GM21528 (cell line): ENCODE data around the gene COL4A2.
"Not testable (repeated sequence)": the region's sequence is repeated elsewhere in the genome, so short reads cannot be mapped to it uniquely, and the experiment has no call there.

Experiments
- ATAC-seq: cut with Tn5 transposase; IDR thresholded peaks from one replicate; pipeline ENCODE4 v1.9.1; 2021; ENCODE audit warnings: mild to moderate bottlenecking, moderate library complexity; ENCODE audit not compliant: unreplicated experiment, low FRiP score

The COL4A2 gene

DNA sequence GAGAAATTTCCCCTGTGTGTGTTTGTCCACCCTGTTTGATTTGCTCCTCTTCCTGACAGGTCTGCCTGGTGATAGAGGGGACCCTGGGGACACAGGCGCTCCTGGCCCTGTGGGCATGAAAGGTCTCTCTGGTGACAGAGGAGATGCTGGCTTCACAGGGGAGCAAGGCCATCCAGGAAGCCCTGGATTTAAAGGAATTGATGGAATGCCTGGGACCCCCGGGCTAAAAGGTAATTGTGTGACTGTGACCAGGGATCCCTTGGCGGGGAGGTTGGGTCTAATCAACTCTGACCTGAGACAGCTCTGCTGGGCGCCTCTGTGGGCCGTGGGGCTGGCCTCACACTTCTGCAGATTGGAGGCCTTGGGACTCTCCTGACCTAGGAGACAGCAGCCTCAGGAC lies 173.1 kb downstream of the COL4A2 start:
- no peak for ATAC-seq

DNA sequence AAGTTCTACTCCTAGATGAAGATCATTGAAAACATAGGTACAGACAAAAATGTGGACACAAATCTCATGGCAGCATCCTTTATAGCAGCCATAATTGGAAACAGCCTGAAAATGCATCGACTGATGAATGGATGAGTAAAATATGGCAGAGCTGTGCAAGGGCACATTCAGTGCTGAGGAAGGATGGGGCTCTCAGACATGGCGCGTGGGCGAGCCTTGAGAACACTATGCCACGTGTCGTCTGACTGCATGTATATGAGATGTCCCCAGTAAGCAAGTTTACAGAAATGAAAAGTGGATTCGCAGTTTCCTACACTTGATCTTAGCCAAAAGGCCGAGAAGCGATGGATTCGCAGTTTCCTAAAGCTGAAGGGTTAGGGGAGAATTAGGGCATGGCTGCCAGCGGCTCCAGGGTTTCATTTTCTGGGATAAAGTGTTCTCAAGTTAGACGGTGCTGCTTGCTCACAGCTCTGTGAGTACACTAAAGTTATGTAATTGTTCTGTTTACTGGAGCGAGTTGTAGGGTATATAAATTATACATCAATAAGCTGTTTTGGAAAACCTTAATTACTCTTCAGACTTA lies 176.4 kb downstream of the COL4A2 start:
- ATAC-seq, result no peak

DNA sequence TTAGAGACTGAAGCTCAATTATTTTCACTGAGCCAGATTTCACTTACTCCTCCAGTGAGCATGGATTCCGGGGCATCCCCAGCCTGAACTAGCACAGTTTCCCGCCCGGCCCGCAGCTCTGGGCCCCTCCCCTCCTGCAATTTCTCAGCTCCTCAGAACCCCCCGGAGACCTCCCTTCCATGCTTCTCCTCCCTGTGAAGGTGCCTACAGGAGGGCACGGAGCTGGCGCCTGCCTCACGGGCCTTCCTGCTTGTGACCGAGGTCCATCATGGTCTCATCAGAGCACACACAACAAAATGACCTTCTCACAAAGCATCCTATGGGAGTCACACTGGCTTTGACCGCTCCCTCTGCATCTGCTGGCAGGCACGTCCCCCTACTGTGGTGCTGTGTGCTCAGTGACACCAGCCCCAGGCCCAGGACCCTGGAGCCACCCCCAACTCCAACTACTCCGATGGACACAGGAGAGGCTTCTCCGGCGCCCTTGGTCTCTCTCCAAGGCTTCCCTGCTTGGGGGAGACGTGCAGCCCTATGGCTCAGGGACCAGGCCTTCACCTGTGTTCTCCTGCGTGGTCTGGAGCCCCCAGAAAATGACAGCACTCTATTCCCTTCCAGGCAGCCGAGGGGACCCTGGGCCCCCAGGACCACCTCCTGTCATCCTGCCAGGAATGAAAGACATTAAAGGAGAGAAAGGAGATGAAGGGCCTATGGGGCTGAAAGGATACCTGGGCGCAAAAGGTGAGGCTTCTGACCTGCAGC lies 177.4 kb downstream of the COL4A2 start:
- ATAC-seq, result no peak

DNA sequence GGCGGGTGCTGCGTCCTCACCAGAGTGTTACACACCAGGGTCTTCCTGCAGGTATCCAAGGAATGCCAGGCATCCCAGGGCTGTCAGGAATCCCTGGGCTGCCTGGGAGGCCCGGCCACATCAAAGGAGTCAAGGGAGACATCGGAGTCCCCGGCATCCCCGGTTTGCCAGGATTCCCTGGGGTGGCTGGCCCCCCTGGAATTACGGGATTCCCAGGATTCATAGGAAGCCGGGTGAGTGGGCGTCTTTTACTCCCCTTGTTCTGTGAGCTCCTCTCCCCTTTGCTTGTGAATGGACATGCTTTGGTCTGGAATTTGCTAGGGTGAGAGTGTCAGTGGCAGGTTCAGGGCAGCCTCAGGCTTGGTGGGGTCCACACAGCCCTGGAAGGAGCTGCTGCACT lies 178.5 kb downstream of the COL4A2 start:
- no peak for ATAC-seq

DNA sequence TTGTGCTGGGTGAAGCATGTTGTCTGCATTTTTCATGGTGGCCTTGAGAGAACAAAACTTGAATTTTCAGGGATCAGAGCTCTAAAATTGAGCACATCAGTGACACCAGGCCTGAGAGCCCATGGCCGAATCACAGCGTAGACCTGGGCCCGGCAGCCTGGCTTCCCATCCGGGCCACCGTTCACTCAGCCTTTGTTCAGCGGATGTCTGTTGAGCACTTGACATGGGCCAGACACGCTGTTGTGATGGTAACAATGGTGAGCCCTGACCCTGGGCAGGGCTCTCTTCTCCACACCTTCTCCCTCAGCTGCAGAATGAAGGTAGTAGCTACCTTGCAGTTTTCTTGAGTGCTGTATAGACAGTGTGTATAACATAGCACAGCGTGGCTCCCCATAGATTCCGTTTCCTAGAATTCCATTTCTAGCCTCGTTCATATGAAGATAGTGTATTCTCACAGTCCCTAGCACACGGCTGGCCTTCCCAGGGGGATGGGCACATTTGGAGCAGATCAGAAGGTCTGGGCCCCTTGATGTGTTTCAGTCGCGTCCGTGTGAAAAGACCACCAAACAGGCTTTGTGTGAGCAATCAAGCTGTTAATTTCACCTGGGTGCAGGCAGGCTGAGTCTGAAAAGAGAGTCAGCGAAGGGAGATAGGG lies 179.1 kb downstream of the COL4A2 start:
- ATAC-seq, result no peak

DNA sequence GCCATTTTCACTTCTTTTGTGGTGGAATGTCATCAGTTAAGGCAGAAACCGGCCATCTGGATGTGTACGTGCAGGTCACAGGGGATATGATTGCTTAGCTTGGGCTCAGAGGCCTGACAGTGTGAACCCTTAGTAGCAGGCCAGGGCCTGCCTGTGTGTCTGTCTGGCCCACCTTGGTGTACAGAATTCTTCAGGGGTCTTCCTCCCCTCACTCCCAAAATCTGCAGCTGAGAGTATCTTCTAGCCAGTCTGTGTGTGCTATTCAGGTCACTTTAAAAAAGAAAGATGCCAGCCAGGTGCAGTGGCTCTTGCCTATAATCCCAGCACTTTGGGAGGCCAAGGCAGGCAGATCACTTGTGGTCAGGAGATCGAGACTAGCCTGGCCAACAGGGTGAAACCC lies 179.8 kb downstream of the COL4A2 start:
- ATAC-seq, result not testable (repeated sequence)

DNA sequence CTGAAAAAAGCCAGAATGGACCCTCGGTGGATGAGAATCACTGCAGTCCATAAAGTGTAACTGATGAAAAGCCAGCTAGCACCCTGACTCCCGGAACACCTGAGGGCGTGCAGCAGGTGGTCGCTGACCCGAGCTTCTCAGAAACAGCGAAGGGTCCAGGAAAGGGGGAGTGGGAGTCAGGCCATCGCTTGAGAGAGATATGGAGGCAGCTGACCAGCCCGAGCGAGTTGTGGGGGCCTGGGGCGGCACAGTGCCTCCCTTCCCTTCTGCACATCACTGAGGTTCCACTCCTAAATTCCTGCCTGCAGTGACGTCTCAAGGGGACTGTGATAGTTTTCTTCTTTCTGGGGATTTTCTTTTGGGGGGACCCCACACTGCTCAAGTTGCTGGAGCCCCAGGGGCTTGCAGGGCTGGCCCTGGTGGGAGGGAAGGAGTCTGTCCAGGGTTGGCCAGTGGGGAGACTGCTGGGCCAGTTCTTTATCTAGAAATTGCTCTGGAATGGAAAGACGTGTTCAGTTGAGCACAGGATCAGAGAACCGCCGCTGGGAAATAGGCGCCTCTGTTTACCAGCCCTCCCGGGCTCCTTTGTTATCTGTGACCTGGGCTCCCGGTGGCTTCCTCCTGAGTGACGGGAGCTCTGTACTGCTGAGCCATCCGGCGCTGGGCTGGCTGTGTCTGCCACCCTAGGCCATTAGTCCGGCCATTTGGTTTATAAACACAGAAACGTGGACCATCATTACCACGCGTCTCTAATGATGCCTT lies 183.1 kb downstream of the COL4A2 start:
- ATAC-seq, result no peak

DNA sequence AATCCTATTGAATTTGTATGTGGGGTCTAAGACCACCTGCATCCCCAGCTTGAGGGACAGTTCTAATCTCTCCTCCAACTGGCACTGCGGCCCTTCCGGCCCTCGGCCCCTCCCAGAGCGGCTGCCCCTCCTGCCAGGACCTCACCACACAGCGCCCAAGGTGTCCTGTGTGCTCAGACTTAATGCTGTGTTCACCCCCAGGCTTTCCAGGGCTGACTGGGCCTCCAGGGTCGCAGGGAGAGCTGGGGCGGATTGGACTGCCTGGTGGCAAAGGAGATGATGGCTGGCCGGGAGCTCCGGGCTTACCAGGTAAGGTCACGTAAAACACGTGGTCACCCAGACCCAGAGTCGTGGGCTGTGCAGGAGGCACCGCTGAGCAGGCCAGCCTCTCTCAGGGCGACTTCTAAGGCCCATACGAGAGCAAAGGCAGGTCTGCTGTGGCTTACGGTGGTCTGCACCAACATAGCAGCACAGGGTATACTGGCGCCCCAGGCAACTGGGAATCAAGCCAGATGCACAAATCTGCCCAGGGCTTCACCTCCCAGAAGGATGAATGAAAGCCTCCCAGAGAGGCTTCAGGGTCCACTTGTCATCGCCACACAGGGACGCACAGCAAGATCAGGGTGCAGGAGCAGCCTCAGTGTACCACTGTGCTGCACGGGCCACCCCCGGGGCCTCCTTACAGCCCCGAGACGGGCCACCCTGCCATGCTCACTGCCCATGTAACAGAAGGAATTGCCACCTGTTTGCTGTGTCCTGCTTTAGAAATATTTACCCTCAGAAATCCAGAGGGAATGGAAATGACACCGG lies 185.0 kb downstream of the COL4A2 start:
- no peak for ATAC-seq

DNA sequence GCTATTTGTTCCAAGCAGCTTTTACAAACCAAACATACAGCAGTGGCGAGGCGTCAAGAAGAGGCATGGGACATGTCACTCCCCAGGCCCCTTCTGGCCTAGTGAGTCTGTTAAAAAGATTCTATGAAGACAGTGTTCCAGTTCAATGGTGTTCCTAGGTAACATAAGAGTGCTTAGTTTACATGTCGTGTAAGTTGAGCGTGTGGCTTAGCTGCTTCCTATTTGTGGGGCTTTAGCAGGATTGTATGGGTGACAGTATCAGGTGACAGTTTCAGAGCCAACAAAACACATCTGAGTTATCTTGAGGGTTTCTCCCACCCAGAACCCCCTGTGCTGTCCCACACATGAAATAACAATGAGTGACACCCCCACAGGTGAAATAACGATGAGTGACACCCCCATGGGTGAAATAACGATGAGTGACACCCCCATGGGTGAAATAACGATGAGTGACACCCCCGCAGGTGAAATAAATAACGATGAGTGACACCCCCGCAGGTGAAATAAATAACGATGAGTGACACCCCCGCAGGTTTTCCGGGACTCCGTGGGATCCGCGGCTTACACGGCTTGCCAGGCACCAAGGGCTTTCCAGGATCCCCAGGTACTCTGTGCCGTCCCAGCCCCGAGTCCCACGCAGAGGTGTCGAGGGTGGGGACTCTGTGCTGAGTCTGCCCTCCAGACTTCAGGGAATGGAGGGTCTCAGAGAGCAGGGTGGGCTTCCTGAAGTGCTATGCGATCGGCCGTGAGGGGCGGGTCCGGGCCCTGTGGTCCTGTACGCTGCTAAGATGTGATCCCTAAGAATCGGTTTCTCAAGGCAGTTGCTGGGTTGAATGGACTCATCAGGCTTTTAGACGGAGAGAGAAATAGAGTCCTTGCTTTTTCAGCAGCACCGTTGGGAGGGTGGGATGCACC lies 185.9 kb downstream of the COL4A2 start:
- no peak for ATAC-seq

DNA sequence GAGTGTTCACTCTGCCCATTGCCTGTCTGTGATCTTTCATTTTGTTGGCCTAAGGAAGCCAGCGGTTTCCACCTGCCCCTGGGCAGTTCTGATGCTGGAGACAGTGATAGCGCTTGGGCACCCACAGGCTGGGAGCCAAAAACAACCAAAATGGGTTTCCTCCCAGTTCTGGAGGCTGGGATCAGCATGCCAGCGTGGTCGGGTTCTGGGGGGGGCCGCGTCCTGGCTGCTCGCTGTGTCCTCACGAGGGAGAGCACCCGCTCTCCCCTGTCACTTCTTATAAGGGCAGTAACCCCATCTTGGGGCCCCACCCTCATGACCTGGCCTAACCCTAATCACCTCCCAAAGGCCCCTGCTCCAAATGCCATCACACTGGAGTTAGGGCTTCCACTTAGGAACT lies 186.5 kb downstream of the COL4A2 start:
- ATAC-seq, result no peak

DNA sequence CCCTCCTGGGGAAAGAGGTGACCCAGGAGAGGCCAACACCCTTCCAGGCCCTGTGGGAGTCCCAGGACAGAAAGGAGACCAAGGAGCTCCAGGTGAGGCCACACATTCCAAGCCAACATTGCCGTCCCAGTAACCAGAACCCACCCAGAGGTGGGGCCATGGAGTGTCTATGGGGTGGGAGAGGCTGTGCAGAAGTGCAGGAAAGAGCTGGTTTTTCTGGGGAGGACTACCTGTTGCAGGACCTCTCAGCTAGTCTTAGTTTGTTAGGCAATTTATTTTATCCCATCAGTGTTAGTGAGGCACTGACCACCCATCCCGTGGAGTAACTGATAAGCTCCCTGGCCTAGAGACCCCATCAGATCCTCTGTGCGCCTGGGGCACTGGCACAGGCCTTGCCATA lies 188.3 kb downstream of the COL4A2 start:
- no peak for ATAC-seq

DNA sequence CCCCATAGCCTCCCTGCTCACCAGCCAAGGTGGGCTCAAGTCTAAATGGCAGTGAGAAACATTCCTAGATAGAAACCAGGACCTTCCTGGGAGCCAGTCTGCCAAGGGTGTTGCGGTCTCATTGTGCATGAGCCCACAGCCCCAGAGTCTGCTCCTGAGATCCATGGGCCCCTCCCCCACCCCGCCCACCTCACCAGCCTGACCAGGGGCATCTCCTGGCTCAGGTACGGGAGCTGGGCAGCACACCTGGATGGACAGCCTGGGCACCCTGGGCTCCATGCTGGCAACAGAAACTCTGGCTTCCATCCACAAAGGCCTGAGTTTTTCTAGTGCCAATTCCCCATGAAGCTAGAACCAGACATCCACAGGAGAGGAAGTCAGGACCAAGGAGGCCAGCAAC lies 188.8 kb downstream of the COL4A2 start:
- ATAC-seq, result no peak

DNA sequence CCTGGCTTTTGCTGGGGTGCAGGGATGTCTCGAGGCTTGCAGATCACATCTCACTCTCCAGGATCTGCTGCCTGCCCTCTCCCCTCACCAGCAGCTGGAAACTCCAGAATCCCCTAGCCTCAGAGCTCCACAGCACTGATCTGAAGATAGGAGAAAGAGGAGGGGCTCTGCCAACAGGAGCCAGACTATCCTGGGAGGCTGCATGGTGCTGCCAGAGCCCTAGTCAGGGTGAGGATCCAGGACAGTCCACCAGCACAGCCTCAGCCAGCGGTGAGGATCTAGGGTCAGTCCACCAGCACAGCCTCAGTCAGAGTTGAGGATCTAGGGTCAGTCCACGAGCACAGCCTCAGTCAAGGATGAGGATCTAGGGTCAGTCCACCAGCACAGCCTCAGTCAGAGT lies 189.2 kb downstream of the COL4A2 start:
- no peak for ATAC-seq

DNA sequence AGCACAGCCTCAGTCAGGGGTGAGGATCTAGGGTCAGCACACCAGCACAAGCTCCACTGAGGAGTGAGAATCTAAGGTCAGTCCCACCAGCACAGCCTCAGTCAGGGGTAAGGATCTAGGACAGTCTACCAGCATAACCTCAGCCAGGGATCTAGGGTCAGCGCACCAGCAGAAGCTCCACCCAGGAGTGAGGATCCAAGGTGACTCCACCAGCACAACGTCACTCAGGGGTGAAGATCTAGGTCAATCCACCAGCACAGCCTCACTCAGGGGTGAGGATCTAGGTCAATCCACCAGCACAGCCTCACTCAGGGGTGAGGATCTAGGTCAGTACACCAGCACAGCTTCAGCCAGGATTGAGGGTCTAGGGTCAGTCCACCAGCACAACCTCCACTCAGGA lies 189.9 kb downstream of the COL4A2 start:
- no peak for ATAC-seq

DNA sequence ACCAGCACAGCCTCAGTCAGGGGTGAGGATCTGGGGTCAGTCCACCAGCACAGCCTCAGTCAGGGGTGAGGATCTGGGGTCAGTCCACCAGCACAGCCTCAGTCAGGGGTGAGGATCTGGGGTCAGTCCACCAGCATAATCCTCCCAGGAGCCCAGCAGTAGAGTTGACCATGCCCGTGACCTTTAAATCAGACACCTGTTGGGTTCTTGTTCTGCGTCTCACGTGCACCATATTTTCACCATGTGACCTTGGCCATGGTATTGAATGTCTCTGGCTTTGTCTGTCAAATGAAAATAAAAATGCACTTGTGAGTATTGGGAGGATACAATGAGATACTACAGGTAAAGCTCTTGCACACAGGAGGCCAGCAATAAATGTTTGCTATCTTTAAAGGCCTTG lies 190.8 kb downstream of the COL4A2 start:
- not testable (repeated sequence) for ATAC-seq

DNA sequence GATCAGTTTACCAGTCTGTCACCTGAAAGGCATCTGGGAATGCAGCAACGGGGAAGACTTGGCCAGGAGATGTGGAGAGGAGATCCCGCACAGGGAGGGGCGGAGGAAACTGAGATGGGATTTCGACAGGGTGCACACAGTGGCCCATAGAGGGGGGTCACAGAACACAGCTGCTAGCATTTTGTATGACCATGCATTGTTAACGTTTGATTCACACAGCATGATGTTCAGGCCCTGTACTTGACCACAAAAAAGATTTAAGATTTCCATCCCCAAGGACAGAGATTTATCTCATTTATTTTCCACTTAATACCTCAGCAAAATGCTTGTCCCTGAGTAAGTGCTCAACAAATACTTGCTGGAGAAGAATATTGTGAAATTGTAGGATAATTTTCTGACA lies 191.2 kb downstream of the COL4A2 start:
- no peak for ATAC-seq

DNA sequence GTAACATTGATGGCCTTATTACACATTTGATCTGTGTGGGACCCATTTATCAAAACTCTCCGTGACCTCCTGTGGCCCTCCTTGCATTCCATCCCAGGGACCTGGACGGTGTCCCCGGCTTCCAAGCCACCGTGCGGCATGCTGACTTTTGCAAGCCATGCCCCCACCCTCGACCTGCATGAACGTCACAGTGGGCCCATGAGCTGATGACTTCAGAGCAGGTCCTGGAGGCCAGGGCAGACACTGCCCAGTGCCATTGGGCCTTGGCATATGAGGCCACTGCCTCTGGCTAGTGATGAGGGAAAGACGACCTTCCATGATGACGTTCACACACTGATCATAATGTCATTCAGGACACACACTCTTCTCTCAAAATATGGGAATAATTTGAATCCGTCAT lies 191.7 kb downstream of the COL4A2 start:
- no peak for ATAC-seq

DNA sequence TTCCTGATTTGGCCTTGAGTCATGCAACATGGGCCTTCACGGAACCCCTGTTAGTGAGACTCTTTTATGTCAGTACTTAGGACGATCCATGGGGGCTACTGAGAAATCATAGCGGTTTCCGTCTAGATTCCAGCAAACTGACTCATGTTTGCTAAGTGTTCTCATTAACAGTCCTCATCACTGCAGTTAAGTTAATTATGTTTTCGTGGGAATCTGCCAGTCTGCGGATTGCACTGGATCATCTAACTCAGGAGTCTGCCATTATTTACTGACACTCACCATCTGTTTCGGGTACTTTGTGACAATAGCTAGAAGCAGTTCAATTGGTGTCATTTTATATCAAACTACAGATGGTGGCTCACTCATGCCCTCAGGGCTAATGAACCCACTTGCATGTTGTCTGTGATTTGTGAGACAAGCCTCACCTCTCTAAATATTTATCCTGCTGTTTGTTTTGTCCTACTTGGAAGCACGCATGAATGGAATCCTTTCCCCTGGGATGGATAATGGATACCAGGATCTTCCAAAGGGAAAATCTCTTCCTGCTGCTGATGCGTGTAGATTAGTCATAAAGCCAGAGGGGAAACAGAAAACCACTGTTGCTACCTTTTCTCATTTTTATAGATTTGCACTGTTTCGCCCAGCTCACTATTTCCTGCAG lies 192.7 kb downstream of the COL4A2 start:
- no peak for ATAC-seq

DNA sequence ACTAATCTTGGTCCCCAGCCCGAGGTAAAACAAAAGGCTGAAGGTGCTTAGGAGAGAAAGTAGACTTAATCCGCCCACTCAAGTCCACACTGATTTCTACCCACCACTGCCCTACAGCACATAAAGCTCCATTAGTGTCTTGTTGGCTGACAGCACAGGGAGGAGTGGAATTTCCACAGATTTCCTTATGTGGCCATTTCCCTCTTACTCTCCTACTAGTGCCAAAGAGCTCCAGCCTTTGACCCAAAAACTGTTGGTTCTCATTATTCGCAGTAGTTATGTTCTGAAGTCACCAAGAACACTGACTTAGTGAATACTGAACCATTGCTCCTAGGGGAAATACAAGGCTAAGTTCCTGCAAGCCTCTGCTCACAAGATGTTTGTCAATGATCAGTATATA lies 193.3 kb downstream of the COL4A2 start:
- ATAC-seq, result no peak
